HUES64 (cell line): ENCODE measurements around the gene MORC4. TPM values are rescaled to one million over a fixed set of nuclear protein-coding genes. Genes with fewer than 3 reads are reported as not detected.
A peak's percentile ranks its signal among the peaks of the same experiment; 100 is the strongest.

Experiments used
- H3K27ac ChIP-seq: 2 replicates; pipeline ENCODE4 v1.7.0; 2013; ENCODE audit warnings: low read depth, low read length, inconsistent platforms
- H3K27me3 ChIP-seq: 2 replicates; pipeline ENCODE4 v1.6.1; 2013; ENCODE audit warnings: mild to moderate bottlenecking, low read length; ENCODE audit not compliant: insufficient read depth
- H3K36me3 ChIP-seq: 2 replicates; pipeline ENCODE4 v1.6.1; 2013; ENCODE audit warnings: mild to moderate bottlenecking, low read length; ENCODE audit not compliant: insufficient read depth
- H3K4me1 ChIP-seq: 2 replicates; pipeline ENCODE4 v1.6.1; 2013; ENCODE audit warnings: mild to moderate bottlenecking, low read length, moderate library complexity; ENCODE audit not compliant: insufficient read depth
- H3K4me3 ChIP-seq: 2 replicates; pipeline ENCODE4 v1.5.1; 2013; ENCODE audit warnings: mild to moderate bottlenecking, low read length, moderate library complexity
- H3K9ac ChIP-seq: 2 replicates; pipeline ENCODE4 v1.6.1; 2013; ENCODE audit warnings: mild to moderate bottlenecking, low read depth, low read length
- H3K9me3 ChIP-seq: 2 replicates; pipeline ENCODE4 v1.6.1; 2013; ENCODE audit warnings: low read depth, low read length; ENCODE audit not compliant: insufficient read depth
- WGBS: fragments of 150-250, 120-280 bp; methylation state at CpG from one replicate; pipeline ENCODE4 v1.1.7; 2013; ENCODE audit warnings: missing lambda C conversion rate; 5-methylcytosine and 5-hydroxymethylcytosine counted together
- polyA plus RNA-seq, 2 experiments: library from polyadenylated mRNA; stranded (reverse); fragments of 50-300 nt; gene quantifications; one replicate each; pipeline ENCODE4 v1.2.3, GENCODE V29; 2013

MORC4 gene
- polyA plus RNA-seq (2013, experiment 1 of 2): 1.0 TPM
- 1.8 TPM for polyA plus RNA-seq (2013, experiment 2 of 2)

GRCh38 chrX:107000013-107000515 lies at the start of gene MORC4:
Gene MORC4, minus strand, starts transcription at chrX:107000212. Its CDS starts 243 bp downstream, at chrX:106999969.
- H3K27me3 ChIP-seq: peaks cover 15% of the 10 kb centered on the region
- H3K27ac ChIP-seq: no peak within 1 kb of the TSS
- H3K4me1 ChIP-seq: no peaks in the 10 kb centered on the region
- H3K9ac ChIP-seq: no peak within 1 kb of the TSS
- H3K36me3 ChIP-seq: no peaks in the 10 kb centered on the region
- H3K9me3 ChIP-seq: no peaks in the 10 kb centered on the region
- peak within 1 kb of the TSS; percentile 58 for H3K4me3 ChIP-seq
- WGBS: under 1% methylated on average over 42 of the region's 42 CpGs

GRCh38 chrX:107047622-107048021 lies 47.6 kb upstream of the MORC4 start:
- no peaks in the 10 kb centered on the region for H3K4me1 ChIP-seq
- H3K27ac ChIP-seq: no peak overlapping the region
- no peak overlapping the region for H3K9ac ChIP-seq
- H3K9me3 ChIP-seq: no peaks in the 10 kb centered on the region
- no peaks in the 10 kb centered on the region for H3K27me3 ChIP-seq
- H3K36me3 ChIP-seq: no peaks in the 10 kb centered on the region
- 88% methylated on average over 1 of the region's 1 CpG for WGBS
- H3K4me3 ChIP-seq: no peak overlapping the region

GRCh38 chrX:107029752-107030151 lies 29.7 kb upstream of the MORC4 start:
- Histone ChIP-seq H3K9me3 (no peaks in the 10 kb centered on the region), H3K27ac (no peak overlapping the region), H3K27me3 (no peaks in the 10 kb centered on the region), H3K4me3 (no peak overlapping the region), H3K4me1 (no peaks in the 10 kb centered on the region), H3K9ac (no peak overlapping the region), H3K36me3 (no peaks in the 10 kb centered on the region)
- WGBS: no CpG with 5 or more reads among the region's 1 CpG

GRCh38 chrX:107025545-107025944 lies 25.5 kb upstream of the MORC4 start:
- H3K36me3 ChIP-seq: no peaks in the 10 kb centered on the region
- no peaks in the 10 kb centered on the region for H3K4me1 ChIP-seq
- 57% methylated on average over 2 of the region's 2 CpGs for WGBS
- no peak overlapping the region for H3K9ac ChIP-seq
- H3K27me3 ChIP-seq: no peaks in the 10 kb centered on the region
- no peak overlapping the region for H3K4me3 ChIP-seq
- H3K27ac ChIP-seq: no peak overlapping the region
- no peaks in the 10 kb centered on the region for H3K9me3 ChIP-seq

- no peak overlapping the region for H3K9ac ChIP-seq
- no peak overlapping the region for H3K4me3 ChIP-seq
- H3K36me3 ChIP-seq: no peaks in the 10 kb centered on the region
- no peaks in the 10 kb centered on the region for H3K9me3 ChIP-seq
- H3K27ac ChIP-seq: no peak overlapping the region
- H3K27me3 ChIP-seq: no peaks in the 10 kb centered on the region
- WGBS: 100% methylated on average over 1 of the region's 1 CpG
- H3K4me1 ChIP-seq: no peaks in the 10 kb centered on the region
Measured at GRCh38 chrX:107014936-107015335, 14.9 kb upstream of the MORC4 start.

- Histone ChIP-seq H3K4me3 (no peak overlapping the region), H3K36me3 (no peaks in the 10 kb centered on the region), H3K9ac (no peak overlapping the region), H3K9me3 (no peaks in the 10 kb centered on the region), H3K4me1 (no peaks in the 10 kb centered on the region), H3K27me3 (no peaks in the 10 kb centered on the region), H3K27ac (no peak overlapping the region)
- 91% methylated on average over 4 of the region's 4 CpGs for WGBS
Measured at GRCh38 chrX:107008034-107008433, 8.0 kb upstream of the MORC4 start.

GRCh38 chrX:106999002-106999975 lies 723 bp downstream of the MORC4 start:
- peaks cover 15% of the 10 kb centered on the region for H3K27me3 ChIP-seq
- under 1% methylated on average over 88 of the region's 88 CpGs for WGBS
- H3K9me3 ChIP-seq: no peaks in the 10 kb centered on the region
- no peak overlapping the region for H3K9ac ChIP-seq
- peak overlapping the region; percentile 58 for H3K4me3 ChIP-seq
- H3K4me1 ChIP-seq: no peaks in the 10 kb centered on the region
- no peak overlapping the region for H3K27ac ChIP-seq
- no peaks in the 10 kb centered on the region for H3K36me3 ChIP-seq

- no peaks in the 10 kb centered on the region for H3K9me3 ChIP-seq
- 90% methylated on average over 2 of the region's 3 CpGs for WGBS
Measured at GRCh38 chrX:106997611-106998010, 2.4 kb downstream of the MORC4 start.

GRCh38 chrX:106995678-106996077 lies 4.3 kb downstream of the MORC4 start:
- Histone ChIP-seq H3K36me3 (no peaks in the 10 kb centered on the region), H3K4me3 (no peak overlapping the region), H3K27ac (no peak overlapping the region), H3K27me3 (peaks cover 15% of the 10 kb centered on the region), H3K9ac (no peak overlapping the region), H3K4me1 (no peaks in the 10 kb centered on the region), H3K9me3 (no peaks in the 10 kb centered on the region)
- 94% methylated on average over 2 of the region's 2 CpGs for WGBS

More at GRCh38 chrX:106997611-106998010, 2.4 kb downstream of the MORC4 start:
- no peaks in the 10 kb centered on the region for H3K36me3 ChIP-seq
- H3K4me1 ChIP-seq: no peaks in the 10 kb centered on the region
- H3K4me3 ChIP-seq: no peak overlapping the region
- H3K27me3 ChIP-seq: peaks cover 15% of the 10 kb centered on the region
- no peak overlapping the region for H3K27ac ChIP-seq
- no peak overlapping the region for H3K9ac ChIP-seq

GRCh38 chrX:106987488-106987887 lies 12.5 kb downstream of the MORC4 start:
- Histone ChIP-seq H3K4me1 (no peaks in the 10 kb centered on the region), H3K36me3 (no peaks in the 10 kb centered on the region), H3K27me3 (no peaks in the 10 kb centered on the region), H3K27ac (no peak overlapping the region), H3K4me3 (no peak overlapping the region), H3K9ac (no peak overlapping the region), H3K9me3 (no peaks in the 10 kb centered on the region)
- WGBS: 100% methylated on average over 1 of the region's 2 CpGs

- Histone ChIP-seq H3K27me3 (no peaks in the 10 kb centered on the region), H3K9ac (no peak overlapping the region), H3K4me3 (no peak overlapping the region), H3K9me3 (no peaks in the 10 kb centered on the region), H3K27ac (no peak overlapping the region), H3K4me1 (no peaks in the 10 kb centered on the region), H3K36me3 (no peaks in the 10 kb centered on the region)
- WGBS: 90% methylated on average over 4 of the region's 6 CpGs
Measured at GRCh38 chrX:106980952-106981626, 18.9 kb downstream of the MORC4 start.
